ENCODE results near the gene NDUFV3.

DNA sequence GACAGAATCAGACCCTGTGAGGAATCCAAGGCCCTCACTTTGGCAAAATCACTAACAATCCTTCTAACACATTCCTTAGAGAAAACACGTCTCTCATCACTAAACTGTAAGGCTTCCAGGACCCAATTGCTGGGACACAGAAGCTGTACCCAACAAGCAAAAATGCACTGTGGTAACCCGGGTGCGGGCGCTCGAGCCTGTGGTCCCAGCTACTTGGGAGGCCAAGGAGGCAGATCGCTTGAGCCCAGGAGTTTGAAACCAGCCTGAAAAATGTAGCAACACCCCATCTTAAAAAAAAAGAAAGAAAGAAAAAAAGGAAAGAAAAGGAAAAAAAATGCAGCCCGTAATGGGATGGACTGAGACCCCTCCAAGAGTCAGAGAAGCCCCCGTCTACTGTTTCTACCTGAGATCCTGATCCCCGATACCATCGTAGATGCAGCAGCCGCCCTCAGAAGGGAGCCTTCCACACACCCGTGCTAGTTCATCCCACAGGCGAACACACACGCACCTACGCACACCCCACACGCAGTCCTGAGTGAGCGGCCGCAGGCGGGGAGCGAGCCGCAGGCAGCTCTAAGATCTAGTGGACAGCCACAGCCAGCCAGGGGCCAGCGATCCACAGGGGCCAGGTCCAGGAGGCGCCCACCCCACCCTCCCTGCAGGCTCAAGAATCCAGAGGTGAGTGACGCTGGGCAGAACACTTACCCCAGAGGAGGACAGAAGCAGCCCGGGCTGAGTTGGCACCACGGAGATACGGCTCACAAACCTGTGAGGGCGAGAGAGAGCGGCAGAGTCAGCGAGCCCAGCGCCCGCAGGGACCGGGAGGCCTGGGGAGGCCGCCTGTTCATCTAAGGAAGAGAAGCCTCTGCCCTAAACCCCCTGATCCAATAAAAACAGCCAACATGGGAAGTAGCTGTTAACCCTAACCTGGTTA is 33.9 kb upstream of the NDUFV3 start:
- TF ChIP-seq, protein P1, sequence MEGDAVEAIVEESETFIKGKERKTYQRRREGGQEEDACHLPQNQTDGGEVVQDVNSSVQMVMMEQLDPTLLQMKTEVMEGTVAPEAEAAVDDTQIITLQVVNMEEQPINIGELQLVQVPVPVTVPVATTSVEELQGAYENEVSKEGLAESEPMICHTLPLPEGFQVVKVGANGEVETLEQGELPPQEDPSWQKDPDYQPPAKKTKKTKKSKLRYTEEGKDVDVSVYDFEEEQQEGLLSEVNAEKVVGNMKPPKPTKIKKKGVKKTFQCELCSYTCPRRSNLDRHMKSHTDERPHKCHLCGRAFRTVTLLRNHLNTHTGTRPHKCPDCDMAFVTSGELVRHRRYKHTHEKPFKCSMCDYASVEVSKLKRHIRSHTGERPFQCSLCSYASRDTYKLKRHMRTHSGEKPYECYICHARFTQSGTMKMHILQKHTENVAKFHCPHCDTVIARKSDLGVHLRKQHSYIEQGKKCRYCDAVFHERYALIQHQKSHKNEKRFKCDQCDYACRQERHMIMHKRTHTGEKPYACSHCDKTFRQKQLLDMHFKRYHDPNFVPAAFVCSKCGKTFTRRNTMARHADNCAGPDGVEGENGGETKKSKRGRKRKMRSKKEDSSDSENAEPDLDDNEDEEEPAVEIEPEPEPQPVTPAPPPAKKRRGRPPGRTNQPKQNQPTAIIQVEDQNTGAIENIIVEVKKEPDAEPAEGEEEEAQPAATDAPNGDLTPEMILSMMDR (IDR thresholded peaks at IDR 0.05; ENCODE audit: borderline replicate concordance, extremely low read depth, low read length, poor library complexity, severe bottlenecking): no peak
- TF ChIP-seq EZH2 (IDR thresholded peaks at IDR 0.05; ENCODE audit: borderline replicate concordance, low read depth, low read length, severe bottlenecking): no peak
